ENCODE results near the gene TMEM37.

The TMEM37 gene

GRCh38 chr2:119419065-119419464 lies 12.6 kb upstream of the TMEM37 start:
- no peak for DNase-seq

GRCh38 chr2:119419803-119420508 lies 11.7 kb upstream of the TMEM37 start:
- no peak for DNase-seq

- DNase-seq, result no peak
Measured at GRCh38 chr2:119421304-119421703, 10.3 kb upstream of the TMEM37 start.

GRCh38 chr2:119421741-119422140 lies 9.9 kb upstream of the TMEM37 start:
- DNase-seq, result no peak

- no peak for DNase-seq
Measured at GRCh38 chr2:119422360-119423107, 9.1 kb upstream of the TMEM37 start.

GRCh38 chr2:119423108-119423444 lies 8.6 kb upstream of the TMEM37 start:
- DNase-seq, result no peak

- no peak for DNase-seq
Measured at GRCh38 chr2:119423811-119424210, 7.8 kb upstream of the TMEM37 start.

- no peak for DNase-seq
Measured at GRCh38 chr2:119424284-119425118, 7.2 kb upstream of the TMEM37 start.

GRCh38 chr2:119425119-119425405 lies 6.6 kb upstream of the TMEM37 start:
- DNase-seq, result no peak

GRCh38 chr2:119425620-119426395 lies 5.8 kb upstream of the TMEM37 start:
- no peak for DNase-seq

GRCh38 chr2:119426396-119426675 lies 5.3 kb upstream of the TMEM37 start:
- no peak for DNase-seq

- no peak for DNase-seq
Measured at GRCh38 chr2:119426801-119427395, 4.8 kb upstream of the TMEM37 start.

GRCh38 chr2:119427756-119428155 lies 3.9 kb upstream of the TMEM37 start:
- DNase-seq, result no peak

- DNase-seq, result no peak
Measured at GRCh38 chr2:119428488-119429224, 3.0 kb upstream of the TMEM37 start.

GRCh38 chr2:119429225-119429981 lies 2.3 kb upstream of the TMEM37 start:
- DNase-seq, result no peak

GRCh38 chr2:119430023-119430498 lies 1.6 kb upstream of the TMEM37 start:
- DNase-seq, result no peak

GRCh38 chr2:119431976-119432850 lies 559 bp downstream of the TMEM37 start:
- DNase-seq, result no peak

- DNase-seq, result no peak
Measured at GRCh38 chr2:119432851-119433522, 1.3 kb downstream of the TMEM37 start.

- DNase-seq, result no peak
Measured at GRCh38 chr2:119433636-119434327, 2.1 kb downstream of the TMEM37 start.
